ENCODE measurements around the gene LHCGR.

DNA sequence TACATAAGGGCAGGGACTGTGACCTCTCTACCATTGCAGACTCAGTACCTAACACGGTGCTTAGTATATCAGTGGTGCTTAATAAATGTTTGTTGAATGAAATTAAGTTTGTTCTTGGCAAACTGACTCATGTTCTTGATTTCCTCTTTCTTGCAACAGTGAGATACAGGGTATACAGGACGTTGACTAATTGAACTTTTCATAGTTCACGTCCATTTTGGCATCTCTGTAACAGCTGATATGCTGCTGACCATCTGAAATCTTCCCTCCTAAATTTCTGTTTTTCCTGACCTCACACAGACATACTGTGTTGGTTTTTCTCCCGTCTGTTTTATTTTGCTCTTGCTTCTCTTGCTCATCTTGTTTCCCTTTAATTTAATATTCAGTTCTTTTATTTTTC, 44.2 kb downstream of the LHCGR start:
- TF ChIP-seq POLR2A (IDR thresholded peaks at IDR 0.05) (no peak), CTCF (IDR thresholded peaks at IDR 0.05) (no peak)

Measured in sigmoid colon (tissue), 3 donors.